Measurements from ENCODE around the gene SLC35F3.

DNA sequence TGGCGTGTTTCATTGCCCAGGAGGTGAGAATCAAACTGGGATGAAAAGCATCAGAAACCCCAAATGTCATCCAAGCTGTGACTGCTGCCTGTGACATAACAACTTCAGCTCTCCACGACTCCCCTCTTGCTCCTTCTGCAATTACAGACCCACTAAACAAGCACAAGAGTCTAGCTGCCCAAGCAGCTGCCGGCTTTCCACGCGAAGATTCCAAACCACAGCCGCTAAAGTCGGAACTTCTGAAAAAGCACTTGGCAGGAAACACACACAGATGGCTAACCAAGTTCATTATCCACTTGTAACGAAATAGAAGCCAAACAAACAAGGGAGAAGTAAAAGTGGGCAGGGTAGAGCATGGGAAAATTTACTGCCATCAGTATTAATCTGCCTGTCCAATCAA, 198.1 kb downstream of the SLC35F3 start:
- TF ChIP-seq, protein P1, sequence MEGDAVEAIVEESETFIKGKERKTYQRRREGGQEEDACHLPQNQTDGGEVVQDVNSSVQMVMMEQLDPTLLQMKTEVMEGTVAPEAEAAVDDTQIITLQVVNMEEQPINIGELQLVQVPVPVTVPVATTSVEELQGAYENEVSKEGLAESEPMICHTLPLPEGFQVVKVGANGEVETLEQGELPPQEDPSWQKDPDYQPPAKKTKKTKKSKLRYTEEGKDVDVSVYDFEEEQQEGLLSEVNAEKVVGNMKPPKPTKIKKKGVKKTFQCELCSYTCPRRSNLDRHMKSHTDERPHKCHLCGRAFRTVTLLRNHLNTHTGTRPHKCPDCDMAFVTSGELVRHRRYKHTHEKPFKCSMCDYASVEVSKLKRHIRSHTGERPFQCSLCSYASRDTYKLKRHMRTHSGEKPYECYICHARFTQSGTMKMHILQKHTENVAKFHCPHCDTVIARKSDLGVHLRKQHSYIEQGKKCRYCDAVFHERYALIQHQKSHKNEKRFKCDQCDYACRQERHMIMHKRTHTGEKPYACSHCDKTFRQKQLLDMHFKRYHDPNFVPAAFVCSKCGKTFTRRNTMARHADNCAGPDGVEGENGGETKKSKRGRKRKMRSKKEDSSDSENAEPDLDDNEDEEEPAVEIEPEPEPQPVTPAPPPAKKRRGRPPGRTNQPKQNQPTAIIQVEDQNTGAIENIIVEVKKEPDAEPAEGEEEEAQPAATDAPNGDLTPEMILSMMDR (conservative IDR thresholded peaks at IDR 0.05 in 1 of 2, IDR thresholded peaks at IDR 0.05 in 1 of 2; ENCODE audit: extremely low read depth in 1 of 2, insufficient read depth in 1 of 2, low read depth in 1 of 2, low read length in 2 of 2): no peak
- no peak for TF ChIP-seq EZH2 (IDR thresholded peaks at IDR 0.05; ENCODE audit: borderline replicate concordance, low read length)

Data from mammary epithelial cell (primary cell).